OCI-LY1 (cell line): Measurements from ENCODE around the gene VIL1.

Experiments used
- EZH2 ChIP-seq: fragments of 200-600 bp; sonication (generic), shearing (Covaris generic); IDR thresholded peaks from 2 replicates; pipeline ENCODE4 v1.8.0; 2017; ENCODE audit warnings: borderline replicate concordance, mixed run types, mild to moderate bottlenecking, antibody characterized with exemption, low read length, moderate library complexity, mixed read lengths
- TF ChIP-seq, protein P1 (sequence below): fragments of 200-600 bp; sonication (generic), shearing (Covaris generic); IDR thresholded peaks from 2 replicates; pipeline ENCODE4 v1.5.1; 2017; ENCODE audit warnings: mild to moderate bottlenecking, antibody characterized with exemption, low read length, moderate library complexity, mixed read lengths

DNA sequence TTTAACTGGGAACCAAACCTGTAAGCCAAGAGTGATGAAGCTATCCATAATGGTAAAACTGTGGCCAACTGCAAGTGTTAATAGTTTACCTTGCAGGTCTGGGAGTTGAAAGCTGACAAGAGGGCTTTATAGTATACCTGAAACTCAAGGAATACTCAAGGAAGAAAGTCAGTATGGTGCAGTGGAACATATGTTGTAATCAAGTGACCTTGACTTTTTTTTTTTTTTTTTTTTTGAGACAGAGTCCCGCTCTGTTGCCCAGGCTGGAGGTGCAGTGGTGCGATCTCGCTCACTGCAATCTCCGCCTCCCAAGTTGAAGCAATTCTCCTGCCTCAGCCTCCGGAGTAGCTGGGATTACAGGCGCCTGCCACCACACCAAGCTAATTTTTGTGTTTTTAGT is 27.6 kb downstream of the VIL1 start:
- TF ChIP-seq, protein P1, sequence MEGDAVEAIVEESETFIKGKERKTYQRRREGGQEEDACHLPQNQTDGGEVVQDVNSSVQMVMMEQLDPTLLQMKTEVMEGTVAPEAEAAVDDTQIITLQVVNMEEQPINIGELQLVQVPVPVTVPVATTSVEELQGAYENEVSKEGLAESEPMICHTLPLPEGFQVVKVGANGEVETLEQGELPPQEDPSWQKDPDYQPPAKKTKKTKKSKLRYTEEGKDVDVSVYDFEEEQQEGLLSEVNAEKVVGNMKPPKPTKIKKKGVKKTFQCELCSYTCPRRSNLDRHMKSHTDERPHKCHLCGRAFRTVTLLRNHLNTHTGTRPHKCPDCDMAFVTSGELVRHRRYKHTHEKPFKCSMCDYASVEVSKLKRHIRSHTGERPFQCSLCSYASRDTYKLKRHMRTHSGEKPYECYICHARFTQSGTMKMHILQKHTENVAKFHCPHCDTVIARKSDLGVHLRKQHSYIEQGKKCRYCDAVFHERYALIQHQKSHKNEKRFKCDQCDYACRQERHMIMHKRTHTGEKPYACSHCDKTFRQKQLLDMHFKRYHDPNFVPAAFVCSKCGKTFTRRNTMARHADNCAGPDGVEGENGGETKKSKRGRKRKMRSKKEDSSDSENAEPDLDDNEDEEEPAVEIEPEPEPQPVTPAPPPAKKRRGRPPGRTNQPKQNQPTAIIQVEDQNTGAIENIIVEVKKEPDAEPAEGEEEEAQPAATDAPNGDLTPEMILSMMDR = no peak
- no peak for TF ChIP-seq EZH2
